ENCODE data around the gene MDH1. TPM values are rescaled to one million over a fixed set of nuclear protein-coding genes. Genes with fewer than 3 reads are reported as not detected.
"Not testable (repeated sequence)": the region's sequence is repeated elsewhere in the genome, so short reads cannot be mapped to it uniquely, and the experiment has no call there.

The MDH1 gene
- total RNA-seq, 3 donors from 2014 or later = 146 to 161 (median 150) TPM

DNA sequence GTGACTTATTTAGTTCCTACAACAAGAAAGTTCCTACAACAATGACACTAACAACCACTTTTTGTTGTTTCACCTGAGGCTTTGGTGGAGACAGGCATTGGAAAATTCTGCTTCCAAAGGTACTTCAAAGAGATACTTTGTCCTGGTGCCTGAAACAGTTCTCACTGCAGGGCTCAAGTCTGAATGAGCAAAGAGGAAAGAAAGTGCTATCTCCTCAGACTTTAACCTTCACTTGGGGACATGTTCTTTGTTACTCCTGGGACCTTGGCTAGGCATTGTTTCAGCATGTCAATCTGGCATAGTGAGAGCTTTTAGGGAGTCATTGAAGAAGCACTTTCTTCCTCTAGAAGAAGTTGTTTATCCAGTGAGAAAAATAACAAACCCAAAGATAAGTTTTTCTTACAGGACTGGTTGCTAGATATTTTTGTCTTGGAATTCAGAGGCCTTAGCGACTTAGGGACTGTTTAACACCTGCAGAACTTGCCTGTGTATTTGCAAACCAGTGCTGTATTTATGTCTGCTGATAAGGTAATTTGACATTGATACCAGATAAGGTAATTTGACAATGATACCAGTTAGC, 12.2 kb downstream of the MDH1 start:
- Mint-ChIP-seq H3K27me3 (ENCODE audit: low read depth) (no peaks in the 10 kb centered on the region), H3K4me3 (no peak overlapping the region), H3K36me3 (ENCODE audit: insufficient read depth) (peaks cover 36% of the 10 kb centered on the region), H3K4me1 (ENCODE audit: low read depth) (peaks cover 2% of the 10 kb centered on the region), H3K9me3 (no peaks in the 10 kb centered on the region)
- DNase-seq = no peak
- no peak for ATAC-seq

GRCh38 chr2:63604666-63605065, 15.9 kb downstream of the MDH1 start:
- H3K27me3 Mint-ChIP-seq (ENCODE audit: low read depth) = no peaks in the 10 kb centered on the region
- no peaks in the 10 kb centered on the region for H3K4me1 Mint-ChIP-seq (ENCODE audit: low read depth)
- no peak for DNase-seq
- H3K9me3 Mint-ChIP-seq = no peaks in the 10 kb centered on the region
- H3K4me3 Mint-ChIP-seq = no peak overlapping the region
- ATAC-seq = no peak
- peaks cover 48% of the 10 kb centered on the region for H3K36me3 Mint-ChIP-seq (ENCODE audit: insufficient read depth)

- DNase-seq; H3K9me3 Mint-ChIP-seq; ATAC-seq; H3K4me1 Mint-ChIP-seq (ENCODE audit: low read depth); H3K4me3 Mint-ChIP-seq; H3K27me3 Mint-ChIP-seq (ENCODE audit: low read depth): not testable (repeated sequence)
- peaks cover 25% of the 10 kb centered on the region for H3K36me3 Mint-ChIP-seq (ENCODE audit: insufficient read depth)
Observed at GRCh38 chr2:63608865-63609264, 20.1 kb downstream of the MDH1 start.

GRCh38 chr2:63610525-63610924, 21.8 kb downstream of the MDH1 start:
- ATAC-seq (no peak), DNase-seq (no peak)
- Mint-ChIP-seq H3K4me1 (ENCODE audit: low read depth) (no peaks in the 10 kb centered on the region), H3K4me3 (no peak overlapping the region), H3K36me3 (ENCODE audit: insufficient read depth) (peaks cover 18% of the 10 kb centered on the region), H3K9me3 (no peaks in the 10 kb centered on the region), H3K27me3 (ENCODE audit: low read depth) (peaks cover 2% of the 10 kb centered on the region)

GRCh38 chr2:63613391-63613901, 24.7 kb downstream of the MDH1 start:
- Mint-ChIP-seq H3K4me3 (no peak overlapping the region), H3K36me3 (ENCODE audit: insufficient read depth) (peaks cover 3% of the 10 kb centered on the region), H3K4me1 (ENCODE audit: low read depth) (no peaks in the 10 kb centered on the region)

GRCh38 chr2:63614448-63614968, 25.7 kb downstream of the MDH1 start:
- peaks cover 6% of the 10 kb centered on the region for H3K27me3 Mint-ChIP-seq (ENCODE audit: low read depth)

More at GRCh38 chr2:63613391-63613901, 24.7 kb downstream of the MDH1 start:
- DNase-seq (no peak), ATAC-seq (no peak)
- Mint-ChIP-seq H3K27me3 (ENCODE audit: low read depth) (peaks cover 4% of the 10 kb centered on the region), H3K9me3 (no peaks in the 10 kb centered on the region)

GRCh38 chr2:63614983-63615945, 26.5 kb downstream of the MDH1 start:
- ATAC-seq = no peak
- H3K27me3 Mint-ChIP-seq (ENCODE audit: low read depth) = peaks cover 9% of the 10 kb centered on the region
- no peaks in the 10 kb centered on the region for H3K9me3 Mint-ChIP-seq
- H3K4me1 Mint-ChIP-seq (ENCODE audit: low read depth) = no peaks in the 10 kb centered on the region
- H3K4me3 Mint-ChIP-seq = no peak overlapping the region
- no peak for DNase-seq
- peaks cover 2% of the 10 kb centered on the region for H3K36me3 Mint-ChIP-seq (ENCODE audit: insufficient read depth)

More at GRCh38 chr2:63614448-63614968, 25.7 kb downstream of the MDH1 start:
- ATAC-seq (no peak), DNase-seq (no peak)
- peaks cover 2% of the 10 kb centered on the region for H3K36me3 Mint-ChIP-seq (ENCODE audit: insufficient read depth)
- no peak overlapping the region for H3K4me3 Mint-ChIP-seq
- no peaks in the 10 kb centered on the region for H3K4me1 Mint-ChIP-seq (ENCODE audit: low read depth)
- H3K9me3 Mint-ChIP-seq = no peaks in the 10 kb centered on the region

- Mint-ChIP-seq H3K4me1 (ENCODE audit: low read depth) (no peaks in the 10 kb centered on the region), H3K4me3 (no peak overlapping the region)
Observed at GRCh38 chr2:63617366-63617765, 28.6 kb downstream of the MDH1 start.

GRCh38 chr2:63619328-63619727, 30.6 kb downstream of the MDH1 start:
- H3K4me1 Mint-ChIP-seq (ENCODE audit: low read depth) = no peaks in the 10 kb centered on the region
- peaks cover 2% of the 10 kb centered on the region for H3K36me3 Mint-ChIP-seq (ENCODE audit: insufficient read depth)
- no peaks in the 10 kb centered on the region for H3K9me3 Mint-ChIP-seq
- DNase-seq = no peak
- ATAC-seq = no peak
- no peak overlapping the region for H3K4me3 Mint-ChIP-seq
- peaks cover 10% of the 10 kb centered on the region for H3K27me3 Mint-ChIP-seq (ENCODE audit: low read depth)

More at GRCh38 chr2:63617366-63617765, 28.6 kb downstream of the MDH1 start:
- ATAC-seq = no peak
- no peak for DNase-seq
- Mint-ChIP-seq H3K36me3 (ENCODE audit: insufficient read depth) (peaks cover 2% of the 10 kb centered on the region), H3K27me3 (ENCODE audit: low read depth) (peaks cover 11% of the 10 kb centered on the region), H3K9me3 (no peaks in the 10 kb centered on the region)

GRCh38 chr2:63622751-63623150, 34.0 kb downstream of the MDH1 start:
- ATAC-seq (no peak), DNase-seq (no peak)
- no peaks in the 10 kb centered on the region for H3K4me1 Mint-ChIP-seq (ENCODE audit: low read depth)
- no peaks in the 10 kb centered on the region for H3K36me3 Mint-ChIP-seq (ENCODE audit: insufficient read depth)
- no peak overlapping the region for H3K4me3 Mint-ChIP-seq
- peaks cover 11% of the 10 kb centered on the region for H3K27me3 Mint-ChIP-seq (ENCODE audit: low read depth)
- no peaks in the 10 kb centered on the region for H3K9me3 Mint-ChIP-seq

DNA sequence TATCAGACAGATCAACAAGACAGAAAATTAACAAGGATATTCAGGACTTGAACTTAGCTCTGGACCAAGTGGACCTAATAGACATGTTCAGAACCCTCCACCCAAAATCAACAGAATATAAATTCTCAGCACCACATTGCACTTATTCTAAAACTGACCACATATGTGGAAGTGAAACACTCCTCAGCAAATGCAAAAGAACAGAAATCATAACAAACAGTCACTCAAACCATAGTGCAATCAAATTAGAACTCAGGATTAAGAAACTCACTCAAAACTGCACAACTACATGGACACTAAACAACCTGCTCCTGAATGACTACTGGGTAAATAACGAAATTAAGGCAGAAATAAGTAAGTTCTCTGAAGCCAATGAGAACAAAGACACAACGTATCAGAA, 35.0 kb downstream of the MDH1 start:
- not testable (repeated sequence) for H3K36me3 Mint-ChIP-seq (ENCODE audit: insufficient read depth); H3K27me3 Mint-ChIP-seq (ENCODE audit: low read depth); H3K9me3 Mint-ChIP-seq; H3K4me1 Mint-ChIP-seq (ENCODE audit: low read depth); H3K4me3 Mint-ChIP-seq; DNase-seq; ATAC-seq

- Mint-ChIP-seq H3K36me3 (ENCODE audit: insufficient read depth) (peaks cover 6% of the 10 kb centered on the region), H3K4me3 (no peak overlapping the region), H3K4me1 (ENCODE audit: low read depth) (no peaks in the 10 kb centered on the region), H3K27me3 (ENCODE audit: low read depth) (peaks cover 5% of the 10 kb centered on the region), H3K9me3 (peaks cover 29% of the 10 kb centered on the region)
- no peak for DNase-seq
- ATAC-seq = no peak
Observed at GRCh38 chr2:63627866-63628265, 39.1 kb downstream of the MDH1 start.

DNA sequence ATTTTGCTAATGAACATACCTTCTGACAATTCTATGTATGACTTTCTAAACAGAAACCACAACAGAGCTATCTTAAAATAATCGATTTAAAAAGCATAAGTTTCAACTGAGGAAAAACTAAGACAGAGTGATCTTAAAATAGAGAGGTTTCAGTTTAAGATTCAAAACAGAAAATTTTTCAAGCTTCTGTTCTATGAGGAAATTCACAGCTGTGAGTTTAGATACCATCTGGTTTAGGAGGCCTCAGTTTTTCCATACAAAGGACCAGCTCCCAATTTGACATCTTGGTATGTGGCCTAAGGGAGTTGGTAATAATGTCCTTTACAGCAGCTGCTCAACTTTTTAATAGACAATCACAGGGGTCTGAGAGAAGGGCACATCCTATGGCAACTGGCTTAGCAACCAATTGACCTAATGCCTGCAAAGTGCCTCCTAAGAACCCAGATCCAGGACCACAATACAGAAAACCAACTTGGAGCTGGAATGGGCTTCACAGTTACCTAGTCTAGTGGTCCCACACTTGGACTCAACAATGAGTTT, 39.7 kb downstream of the MDH1 start:
- no peak for DNase-seq
- Mint-ChIP-seq H3K4me1 (ENCODE audit: low read depth) (no peaks in the 10 kb centered on the region), H3K27me3 (ENCODE audit: low read depth) (peaks cover 5% of the 10 kb centered on the region)

DNA sequence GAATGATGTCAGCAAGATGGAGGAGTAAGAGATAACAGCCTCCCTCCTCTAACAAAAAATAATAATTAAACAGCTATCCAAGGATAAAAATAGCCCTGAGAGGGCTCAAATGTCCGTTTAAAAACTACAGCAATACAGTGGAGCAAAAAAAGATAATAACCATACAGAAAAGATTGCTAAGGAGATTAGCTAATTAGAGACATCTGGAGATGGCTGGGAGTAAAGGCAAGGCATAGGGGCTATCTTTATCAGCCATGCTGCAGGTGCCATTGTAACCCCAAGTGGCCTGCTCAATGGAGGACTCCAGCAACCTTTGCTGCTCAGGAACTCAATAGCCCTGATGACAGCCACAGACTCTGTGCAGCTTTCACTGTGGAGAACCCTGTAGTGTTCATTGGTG, 42.7 kb downstream of the MDH1 start:
- H3K27me3 Mint-ChIP-seq (ENCODE audit: low read depth) = peaks cover 3% of the 10 kb centered on the region
- no peak for ATAC-seq
- no peak for DNase-seq
- H3K4me3 Mint-ChIP-seq = no peak overlapping the region
- peaks cover 6% of the 10 kb centered on the region for H3K36me3 Mint-ChIP-seq (ENCODE audit: insufficient read depth)
- no peaks in the 10 kb centered on the region for H3K4me1 Mint-ChIP-seq (ENCODE audit: low read depth)
- peaks cover 49% of the 10 kb centered on the region for H3K9me3 Mint-ChIP-seq

More for the DNA sequence above, 39.7 kb downstream of the MDH1 start:
- no peak overlapping the region for H3K4me3 Mint-ChIP-seq
- H3K36me3 Mint-ChIP-seq (ENCODE audit: insufficient read depth) = peaks cover 6% of the 10 kb centered on the region
- H3K9me3 Mint-ChIP-seq = peaks cover 31% of the 10 kb centered on the region
- no peak for ATAC-seq

Measured in activated T-cell treated with anti-CD3 and anti-CD28 coated beads, Interleukin-2, amount 50 U/mL, for 4 hours (primary cell).